Measurements from ENCODE around the gene RNF5.
"Not testable (repeated sequence)": the region's sequence is repeated elsewhere in the genome, so short reads cannot be mapped to it uniquely, and the experiment has no call there.

The RNF5 gene

GRCh38 chr6:32190911-32191677 lies 12.9 kb downstream of the RNF5 start:
- no peak for TF ChIP-seq CTCF (IDR thresholded peaks at IDR 0.05; ENCODE audit: control insufficient read depth, insufficient read depth, low read depth, low read length, missing control alignments)
- no peak for DNase-seq (ENCODE audit: low read depth)
- H3K4me3 ChIP-seq (ENCODE audit: control insufficient read depth, low read depth, low read length), result no peak overlapping the region; the same call in 1 of the 2 replicates

DNA sequence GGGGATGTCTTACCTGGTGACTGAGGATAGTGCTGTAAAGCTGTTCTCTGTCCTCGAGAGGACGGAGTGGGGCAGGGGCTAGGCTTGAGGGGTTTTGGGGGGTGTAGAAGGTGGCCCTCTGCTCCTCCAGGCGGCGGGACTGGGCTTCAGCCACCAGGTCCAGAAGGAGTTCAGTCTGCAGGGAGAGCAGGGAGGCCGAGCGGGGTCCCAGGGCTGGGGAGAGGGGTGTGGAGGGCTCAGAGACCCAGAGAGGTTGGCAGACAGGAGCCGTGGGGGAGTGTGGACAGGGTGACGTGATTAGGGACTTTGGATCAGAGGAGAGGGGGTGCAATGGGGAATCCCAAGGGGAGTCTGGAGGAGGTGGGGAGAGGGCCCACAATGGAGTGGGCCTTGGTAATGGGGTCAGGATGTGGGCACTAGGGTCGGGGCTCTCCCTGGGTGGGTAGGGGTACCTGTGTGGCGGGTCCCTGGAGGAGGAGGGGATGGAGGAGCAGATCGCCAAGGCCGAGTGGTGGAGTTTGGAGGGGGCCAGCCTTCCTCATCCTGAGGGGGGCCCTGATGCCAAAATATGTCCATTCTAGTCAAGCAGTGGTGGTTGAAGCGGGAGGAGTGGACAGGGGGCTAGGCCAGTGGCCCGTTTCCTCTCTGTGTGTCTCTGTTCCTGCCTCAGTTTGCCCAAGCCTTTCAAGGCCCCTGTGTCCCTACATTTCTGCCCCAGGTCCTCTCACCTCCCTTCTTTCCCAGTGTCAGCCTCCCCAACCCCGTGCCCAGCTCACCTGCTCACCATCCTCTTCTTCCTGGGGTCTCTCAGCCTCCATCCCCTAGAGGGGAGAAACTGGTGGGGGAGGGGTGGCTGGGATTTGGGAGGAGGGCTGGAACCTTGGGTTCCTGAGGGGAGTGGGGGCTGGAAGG lies 13.7 kb downstream of the RNF5 start:
- no peak overlapping the region for H3K4me3 ChIP-seq (ENCODE audit: control insufficient read depth, low read depth, low read length)
- no peak for DNase-seq (ENCODE audit: low read depth)

GRCh38 chr6:32192608-32193039 lies 14.4 kb downstream of the RNF5 start, which contains the start of gene GPSM3:
GPSM3 (minus strand) TSS chr6:32192643; CDS start chr6:32192513, 130 bp downstream.
- DNase-seq (ENCODE audit: low read depth), result no peak
- H3K4me3 ChIP-seq (ENCODE audit: control insufficient read depth, low read depth, low read length), result no peak within 1 kb of the TSS
- no peak for TF ChIP-seq CTCF (IDR thresholded peaks at IDR 0.05; ENCODE audit: control insufficient read depth, insufficient read depth, low read depth, low read length, missing control alignments)

More for the DNA sequence above, 13.7 kb downstream of the RNF5 start:
- no peak for TF ChIP-seq CTCF (IDR thresholded peaks at IDR 0.05; ENCODE audit: control insufficient read depth, insufficient read depth, low read depth, low read length, missing control alignments)

DNA sequence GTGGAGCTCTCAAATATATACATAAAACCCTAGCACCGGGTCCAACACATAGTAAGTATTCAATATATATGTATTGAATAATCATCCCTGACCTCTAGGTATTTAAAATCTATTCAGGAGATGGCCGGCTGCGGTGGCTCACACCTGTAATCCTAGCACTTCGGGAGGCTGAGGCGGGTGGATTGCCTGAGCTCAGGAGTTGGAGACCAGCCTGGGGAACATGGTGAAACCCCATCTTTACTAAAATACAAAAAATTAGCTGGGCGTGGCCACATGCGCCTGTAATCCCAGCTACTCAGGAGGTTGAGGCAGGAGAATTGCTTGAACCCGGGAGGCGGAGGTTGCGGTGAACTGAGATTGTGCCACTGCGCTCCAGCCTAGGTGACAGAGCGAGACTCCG lies 14.9 kb downstream of the RNF5 start:
- DNase-seq (ENCODE audit: low read depth); H3K4me3 ChIP-seq (ENCODE audit: control insufficient read depth, low read depth, low read length): not testable (repeated sequence)

DNA sequence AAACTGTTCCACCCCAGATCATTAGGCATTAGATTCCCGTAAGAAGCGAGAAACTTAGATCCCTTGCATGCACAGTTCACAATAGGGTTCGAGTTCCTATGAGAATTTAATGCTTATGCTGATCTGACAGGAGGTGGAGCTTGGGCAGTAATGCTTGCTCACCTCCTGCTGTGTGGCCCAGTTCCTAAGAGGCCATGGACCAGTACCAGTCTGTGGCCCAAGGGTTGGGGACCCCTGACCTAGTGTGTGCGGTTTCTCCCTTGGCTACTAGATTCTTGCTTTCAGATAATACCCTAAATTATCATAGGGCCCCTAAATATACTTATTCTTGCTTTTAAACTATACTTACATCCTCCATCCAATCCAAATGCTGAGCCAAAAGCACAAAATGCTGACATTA lies 16.2 kb downstream of the RNF5 start:
- no peak overlapping the region for H3K4me3 ChIP-seq (ENCODE audit: control insufficient read depth, low read depth, low read length)
- TF ChIP-seq CTCF (IDR thresholded peaks at IDR 0.05; ENCODE audit: control insufficient read depth, insufficient read depth, low read depth, low read length, missing control alignments), result no peak
- DNase-seq (ENCODE audit: low read depth), result no peak

DNA sequence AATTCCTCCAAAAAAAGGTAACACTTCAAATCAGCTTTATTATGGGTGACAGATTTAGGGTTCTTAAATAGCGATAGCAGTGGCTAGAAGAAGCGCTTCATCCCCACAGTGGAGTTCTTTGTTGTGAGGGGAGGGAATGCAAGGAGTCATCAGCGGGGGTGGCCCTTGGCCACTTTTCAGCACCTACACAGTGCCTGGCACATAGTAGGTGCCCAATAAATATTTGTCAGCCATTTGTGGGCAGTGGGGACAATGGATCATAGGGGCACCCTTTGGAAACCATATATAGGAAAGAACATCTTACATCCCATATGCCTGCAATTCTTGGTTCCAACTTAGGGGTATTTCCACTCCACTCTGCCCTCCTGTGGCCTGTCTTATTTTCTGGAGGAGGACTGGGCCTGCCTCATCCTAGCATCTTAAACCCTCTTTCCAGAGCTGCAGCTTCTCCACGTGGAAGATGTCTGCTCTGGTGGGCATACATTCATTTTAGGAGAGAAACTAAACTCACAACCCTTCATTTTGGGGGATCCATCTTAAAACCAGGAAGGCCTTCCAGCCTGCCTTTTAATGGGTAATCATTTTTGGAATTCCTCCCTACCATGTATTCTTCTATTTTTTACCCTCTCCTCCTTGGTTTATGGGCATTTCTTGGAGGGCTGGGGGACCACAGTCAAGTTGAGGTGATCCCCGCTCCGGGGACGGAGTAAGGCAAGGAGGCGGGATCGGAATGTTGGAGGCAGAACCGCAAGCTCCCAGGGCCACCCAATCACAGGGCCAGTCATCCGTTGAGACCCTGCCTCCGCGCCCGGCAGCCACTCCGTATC lies 16.8 kb downstream of the RNF5 start:
- peak; percentile 69 for TF ChIP-seq CTCF (IDR thresholded peaks at IDR 0.05; ENCODE audit: control insufficient read depth, insufficient read depth, low read depth, low read length, missing control alignments)
- peak; percentile 18 for DNase-seq (ENCODE audit: low read depth)
- peak overlapping the region; percentile 47 for H3K4me3 ChIP-seq (ENCODE audit: control insufficient read depth, low read depth, low read length)
